GM18951 (cell line): ENCODE measurements around the gene EXOSC9.
A peak's percentile ranks its signal among the peaks of the same experiment; 100 is the strongest.
"Not testable (repeated sequence)": the region's sequence is repeated elsewhere in the genome, so short reads cannot be mapped to it uniquely, and the experiment has no call there.

Experiments used
- POLR2A ChIP-seq: IDR thresholded peaks from 4 replicates; pipeline ENCODE4 v1.6.1; 2011; ENCODE audit warnings: mild to moderate bottlenecking; ENCODE audit not compliant: insufficient read length, insufficient read depth; ENCODE audit errors: extremely low read depth
- in situ Hi-C: fragments of 300-500 bp; cut with MboI; formaldehyde crosslinking; loops from one replicate; pipeline ENCODE4 v1.12.0; 2022; ENCODE audit warnings: low sequenced_read_pairs, mixed read lengths, inconsistent platforms; ENCODE audit not compliant: unreplicated experiment

The EXOSC9 gene, protein sequence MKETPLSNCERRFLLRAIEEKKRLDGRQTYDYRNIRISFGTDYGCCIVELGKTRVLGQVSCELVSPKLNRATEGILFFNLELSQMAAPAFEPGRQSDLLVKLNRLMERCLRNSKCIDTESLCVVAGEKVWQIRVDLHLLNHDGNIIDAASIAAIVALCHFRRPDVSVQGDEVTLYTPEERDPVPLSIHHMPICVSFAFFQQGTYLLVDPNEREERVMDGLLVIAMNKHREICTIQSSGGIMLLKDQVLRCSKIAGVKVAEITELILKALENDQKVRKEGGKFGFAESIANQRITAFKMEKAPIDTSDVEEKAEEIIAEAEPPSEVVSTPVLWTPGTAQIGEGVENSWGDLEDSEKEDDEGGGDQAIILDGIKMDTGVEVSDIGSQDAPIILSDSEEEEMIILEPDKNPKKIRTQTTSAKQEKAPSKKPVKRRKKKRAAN

DNA sequence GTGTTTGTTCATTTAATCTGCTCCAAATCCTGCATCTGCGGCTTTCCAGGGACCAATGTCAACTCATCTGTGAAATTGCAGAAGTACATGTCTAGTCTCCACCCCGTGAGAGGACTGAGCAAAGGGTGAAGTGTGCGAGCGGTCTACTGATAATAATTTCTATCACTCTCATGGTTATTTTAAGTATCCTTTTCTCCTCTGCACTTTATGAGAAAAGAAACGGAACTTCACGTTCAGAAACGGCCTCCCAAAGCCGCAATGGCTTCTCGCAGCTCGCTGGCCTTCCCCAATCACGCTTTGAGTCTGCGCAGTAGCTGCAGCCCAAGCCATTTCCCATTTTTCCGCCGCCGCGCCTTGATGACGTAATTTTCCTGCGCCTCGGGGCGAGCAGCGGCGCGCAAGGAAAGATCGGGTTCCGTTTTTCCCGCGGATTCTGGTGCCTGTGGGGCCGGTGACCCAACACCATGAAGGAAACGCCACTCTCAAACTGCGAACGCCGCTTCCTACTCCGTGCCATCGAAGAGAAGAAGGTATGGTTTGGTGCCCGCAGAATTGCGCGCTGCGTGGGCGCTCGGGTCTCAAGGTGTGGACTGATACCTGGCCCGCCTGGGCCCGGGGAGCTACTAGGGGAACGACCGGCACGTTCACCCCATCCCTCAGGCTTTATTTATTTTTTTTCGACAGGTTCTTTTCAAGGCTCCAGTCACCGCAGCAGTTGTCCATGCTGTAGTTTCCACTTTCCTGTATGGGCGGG is at the start of gene EXOSC9:
TSS of gene EXOSC9 (plus strand) at position 363 of the 754 bp plus-strand sequence. CDS start at position 465, 102 bp downstream.
- TF ChIP-seq POLR2A = peak; percentile 69
- in situ Hi-C loops = no loop called here

DNA sequence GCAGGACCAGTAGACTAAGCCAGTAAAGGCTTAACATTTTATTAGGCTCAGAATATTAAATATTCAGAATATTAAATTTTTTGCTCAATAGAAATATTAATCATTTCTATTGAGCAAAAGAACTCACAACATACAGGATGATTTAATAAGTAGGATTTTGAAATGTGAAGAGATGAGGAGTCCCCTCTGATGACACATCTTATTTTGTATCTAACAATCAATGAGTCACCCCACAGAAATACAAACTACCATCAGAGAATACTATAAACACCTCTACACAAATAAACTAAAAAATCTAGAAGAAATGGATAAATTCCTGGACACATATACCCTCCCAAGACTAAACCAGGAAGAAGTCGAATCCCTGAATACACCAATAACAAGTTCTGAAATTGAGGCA is 49.0 kb upstream of the EXOSC9 start:
- in situ Hi-C loops = not testable (repeated sequence)

GRCh38 chr4:121758925-121759568 is 42.1 kb upstream of the EXOSC9 start:
- TF ChIP-seq POLR2A = no peak

GRCh38 chr4:121760205-121760604 is 40.9 kb upstream of the EXOSC9 start:
- no peak for TF ChIP-seq POLR2A
- in situ Hi-C loops = no loop called here

More at GRCh38 chr4:121758925-121759568, 42.1 kb upstream of the EXOSC9 start:
- in situ Hi-C loops = no loop called here

- no peak for TF ChIP-seq POLR2A
- in situ Hi-C loops = no loop called here
Observed at GRCh38 chr4:121764303-121764701, 36.8 kb upstream of the EXOSC9 start.

- in situ Hi-C loops = no loop called here
- TF ChIP-seq POLR2A = no peak
Observed at GRCh38 chr4:121764702-121765367, 36.3 kb upstream of the EXOSC9 start, which contains the start of gene SMIM43. Gene SMIM43 (minus strand): TSS chr4:121765164. CDS start chr4:121765105, 59 bp downstream.

DNA sequence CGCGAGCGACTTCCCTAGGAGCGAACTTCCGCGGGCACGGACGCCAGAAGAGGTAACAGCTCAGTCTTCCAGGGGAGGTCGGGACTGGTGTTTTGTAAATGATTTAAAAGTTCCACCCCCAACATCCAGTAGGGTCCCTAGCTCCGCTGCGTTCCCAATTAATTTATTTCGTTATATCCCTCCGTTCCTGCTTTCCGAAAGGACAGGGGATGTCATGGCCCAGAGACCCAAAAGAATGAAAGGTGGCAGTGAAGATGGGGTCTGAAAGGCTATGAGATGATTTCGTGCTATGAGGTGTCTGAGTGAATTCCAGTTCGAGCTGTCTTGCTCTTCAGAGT is 35.8 kb upstream of the EXOSC9 start:
- in situ Hi-C loops = no loop called here
- no peak for TF ChIP-seq POLR2A

GRCh38 chr4:121765971-121766538 is 35.1 kb upstream of the EXOSC9 start:
- TF ChIP-seq POLR2A = no peak
- in situ Hi-C loops = no loop called here

DNA sequence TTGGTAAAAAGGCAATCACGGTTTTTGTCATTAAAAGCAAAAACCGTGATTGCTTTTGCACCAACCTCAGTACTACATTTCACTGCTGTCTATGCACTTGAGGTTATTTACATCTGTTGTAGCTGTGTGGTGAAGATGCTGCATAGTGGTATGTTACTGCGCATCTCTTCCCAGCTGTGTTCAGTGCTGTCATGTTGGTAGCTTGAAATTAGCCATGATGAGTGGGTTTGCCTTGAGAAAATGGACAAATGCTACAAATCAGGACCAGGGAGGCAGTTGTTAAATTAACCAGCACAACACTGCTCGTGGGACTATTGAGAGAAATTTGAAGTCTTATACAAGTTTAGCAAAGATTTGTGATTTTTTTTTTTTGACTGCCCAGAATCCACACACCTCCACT is 34.0 kb upstream of the EXOSC9 start:
- in situ Hi-C loops = no loop called here
- TF ChIP-seq POLR2A = no peak

GRCh38 chr4:121769341-121769740 is 31.8 kb upstream of the EXOSC9 start:
- TF ChIP-seq POLR2A = no peak
- in situ Hi-C loops = no loop called here

- in situ Hi-C loops = no loop called here
- TF ChIP-seq POLR2A = no peak
Observed at GRCh38 chr4:121771869-121772268, 29.3 kb upstream of the EXOSC9 start.

GRCh38 chr4:121773883-121774282 is 27.2 kb upstream of the EXOSC9 start:
- in situ Hi-C loops = no loop called here
- no peak for TF ChIP-seq POLR2A
